Breast epithelium (tissue), 4 donors: ENCODE measurements around the gene OLFML2B. TPM values are rescaled to one million over a fixed set of nuclear protein-coding genes. Genes with fewer than 3 reads are reported as not detected.

Experiments
- DNase-seq, 2 donors: peaks; one replicate each; pipeline ENCODE4 v3.0.0-alpha.2; 2019; ENCODE audit warnings: low spot score in 2 of 2
- H3K27ac ChIP-seq, 2 donors: fragments of 200-600 bp; sonication (generic) in 1 of 2; one replicate each; pipeline ENCODE4 v1.5.1; 2016 to 2019; ENCODE audit warnings: mild to moderate bottlenecking in 1 of 2
- H3K27me3 ChIP-seq, 2 donors: fragments of 200-600 bp; sonication (generic) in 1 of 2; one replicate each; pipeline versions ENCODE4 v1.5.1 to v1.6.0; 2017 to 2019; ENCODE audit warnings: control low read depth in 1 of 2, mild to moderate bottlenecking in 1 of 2
- H3K36me3 ChIP-seq: fragments of 200-600 bp; one replicate; pipeline ENCODE4 v1.5.1; 2019
- H3K4me1 ChIP-seq, 2 donors: fragments of 200-600 bp; sonication (generic); one replicate each; pipeline ENCODE4 v1.5.1; 2016 to 2019; ENCODE audit warnings: control low read depth in 1 of 2
- H3K4me3 ChIP-seq, 3 donors: fragments of 200-600 bp; sonication (generic); 1 replicate in 2 of 3; 2 replicates in 1 of 3; pipeline ENCODE4 v1.5.1; 2016 to 2019; ENCODE audit warnings: mild to moderate bottlenecking in 3 of 3, moderate library complexity in 2 of 3
- H3K9me3 ChIP-seq, 2 donors: fragments of 200-600 bp; sonication (generic) in 1 of 2; one replicate each; pipeline ENCODE4 v1.5.1; 2016 to 2019; ENCODE audit warnings: control low read depth in 1 of 2
- POLR2A ChIP-seq: fragments of 450-650 bp; IDR thresholded peaks from one replicate; pipeline ENCODE4 v1.6.1; 2016; ENCODE audit warnings: antibody characterized with exemption, mild to moderate bottlenecking, moderate library complexity
- POLR2AphosphoS5 ChIP-seq, 3 donors: sonication (generic); formaldehyde crosslinking; IDR thresholded peaks; one replicate each; pipeline ENCODE4 v1.6.1; 2017; ENCODE audit warnings: antibody characterized with exemption in 3 of 3
- intact Hi-C: fragments of 100-400 bp; cut with DNase I; formaldehyde crosslinking; loops from one replicate; pipeline ENCODE4 v1.15.1; 2023; ENCODE audit warnings: low total_unique reads
- total RNA-seq, 3 donors: library from RNA; depleted of rRNA; stranded (reverse); fragments of >200 nt; gene quantifications; one replicate each; pipeline ENCODE4 v1.1.0, GENCODE V29; 2016
- TF ChIP-seq, protein P1 (sequence below), 3 donors: fragments of 450-650 bp; IDR thresholded peaks; one replicate each; pipeline ENCODE4 v1.5.1; 2016 to 2017; ENCODE audit warnings: antibody characterized with exemption in 3 of 3, mild to moderate bottlenecking in 3 of 3, moderate library complexity in 3 of 3

Gene OLFML2B
- total RNA-seq, 3 donors from 2014 or later, result 5.2 to 9.6 (median 7.3) TPM

DNA sequence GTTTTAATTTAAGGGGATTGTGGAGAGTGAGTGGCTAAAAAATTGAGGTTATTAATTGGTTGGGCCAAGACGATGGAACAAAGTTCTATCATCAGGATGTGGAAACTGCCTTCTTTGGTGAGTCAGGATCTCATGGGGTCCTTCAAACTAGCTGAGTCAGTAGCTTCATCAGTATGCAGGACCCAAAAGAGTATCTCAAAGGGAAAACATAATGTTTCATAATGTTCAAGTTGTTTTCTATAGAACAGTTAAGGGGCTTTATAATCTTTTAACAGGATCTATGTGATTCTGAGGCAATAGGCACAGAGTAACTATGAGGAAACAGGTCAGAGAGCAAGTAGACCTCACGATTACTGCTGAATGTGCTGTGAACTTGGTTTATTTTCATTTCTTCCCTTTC, 3.2 kb upstream of the OLFML2B start:
- Histone ChIP-seq H3K36me3 (no peaks in the 10 kb centered on the region), H3K27ac (no peak overlapping the region), H3K9me3 (no peaks in the 10 kb centered on the region), H3K4me3 (no peak overlapping the region), H3K4me1 (no peaks in the 10 kb centered on the region), H3K27me3 (peaks cover 0 to 5% of the 10 kb centered on the region in 2 donors)
- DNase-seq, result no peak
- TF ChIP-seq POLR2A (no peak), POLR2AphosphoS5 (IDR thresholded peaks at IDR 0.05) (no peak)
- TF ChIP-seq, protein P1, sequence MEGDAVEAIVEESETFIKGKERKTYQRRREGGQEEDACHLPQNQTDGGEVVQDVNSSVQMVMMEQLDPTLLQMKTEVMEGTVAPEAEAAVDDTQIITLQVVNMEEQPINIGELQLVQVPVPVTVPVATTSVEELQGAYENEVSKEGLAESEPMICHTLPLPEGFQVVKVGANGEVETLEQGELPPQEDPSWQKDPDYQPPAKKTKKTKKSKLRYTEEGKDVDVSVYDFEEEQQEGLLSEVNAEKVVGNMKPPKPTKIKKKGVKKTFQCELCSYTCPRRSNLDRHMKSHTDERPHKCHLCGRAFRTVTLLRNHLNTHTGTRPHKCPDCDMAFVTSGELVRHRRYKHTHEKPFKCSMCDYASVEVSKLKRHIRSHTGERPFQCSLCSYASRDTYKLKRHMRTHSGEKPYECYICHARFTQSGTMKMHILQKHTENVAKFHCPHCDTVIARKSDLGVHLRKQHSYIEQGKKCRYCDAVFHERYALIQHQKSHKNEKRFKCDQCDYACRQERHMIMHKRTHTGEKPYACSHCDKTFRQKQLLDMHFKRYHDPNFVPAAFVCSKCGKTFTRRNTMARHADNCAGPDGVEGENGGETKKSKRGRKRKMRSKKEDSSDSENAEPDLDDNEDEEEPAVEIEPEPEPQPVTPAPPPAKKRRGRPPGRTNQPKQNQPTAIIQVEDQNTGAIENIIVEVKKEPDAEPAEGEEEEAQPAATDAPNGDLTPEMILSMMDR (IDR thresholded peaks at IDR 0.05), result no peak
- intact Hi-C loops, result no loop called here

DNA sequence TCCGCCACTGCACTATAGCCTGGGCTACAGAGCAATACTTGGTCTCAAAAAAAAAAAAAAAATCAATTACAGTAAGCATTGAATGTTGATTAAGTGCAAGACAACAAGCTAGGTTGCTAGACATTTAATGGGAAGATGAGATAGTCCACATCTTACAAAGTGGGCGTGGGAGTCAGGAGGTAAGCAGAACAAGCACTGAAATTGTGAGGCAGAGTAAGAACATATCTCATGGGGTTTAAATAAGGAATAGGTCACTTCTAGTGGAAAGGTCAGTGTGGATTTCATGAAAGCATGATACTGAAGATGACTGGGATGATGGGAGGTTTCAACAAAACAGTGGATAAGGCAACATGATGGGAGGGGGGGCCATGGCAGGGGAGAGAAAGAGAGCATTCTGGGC, 1.9 kb upstream of the OLFML2B start:
- H3K36me3 ChIP-seq, result no peaks in the 10 kb centered on the region
- DNase-seq, result no peak
- H3K4me1 ChIP-seq, result no peaks in the 10 kb centered on the region
- H3K9me3 ChIP-seq, result no peaks in the 10 kb centered on the region
- TF ChIP-seq, protein P1 (IDR thresholded peaks at IDR 0.05), result no peak
- TF ChIP-seq POLR2A (no peak), POLR2AphosphoS5 (IDR thresholded peaks at IDR 0.05) (no peak)
- no peak overlapping the region for H3K27ac ChIP-seq
- intact Hi-C loops, result no loop called here
- no peak overlapping the region for H3K4me3 ChIP-seq
- peaks cover 0 to 5% of the 10 kb centered on the region in 2 donors for H3K27me3 ChIP-seq

DNA sequence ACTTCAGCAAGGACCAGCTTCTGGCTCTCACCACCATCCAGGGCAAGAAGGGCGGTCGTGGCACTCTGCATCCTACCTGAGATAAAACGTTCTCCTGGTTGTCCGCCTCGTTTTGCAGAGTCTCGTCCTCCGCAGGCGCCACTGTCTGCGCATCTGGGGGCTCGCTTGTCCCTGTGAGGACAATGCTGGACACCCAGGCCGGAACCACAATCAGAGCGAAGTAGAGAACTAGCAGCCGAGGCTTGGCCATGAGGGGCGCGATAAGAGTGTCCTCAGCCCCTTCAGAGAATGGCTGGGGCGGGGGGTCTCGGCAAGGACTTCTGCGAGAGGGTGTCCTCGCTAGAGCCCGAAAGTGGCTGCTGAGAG, 505 bp downstream of the OLFML2B start:
- peak overlapping the region; percentile 60 to 91 (median 69) for H3K4me3 ChIP-seq
- no peaks in the 10 kb centered on the region for H3K9me3 ChIP-seq
- H3K27me3 ChIP-seq, result peaks cover 0 to 5% of the 10 kb centered on the region in 2 donors
- H3K4me1 ChIP-seq, result no peaks in the 10 kb centered on the region
- no peak for TF ChIP-seq POLR2A
- no peak for TF ChIP-seq POLR2AphosphoS5 (IDR thresholded peaks at IDR 0.05)
- TF ChIP-seq, protein P1 (IDR thresholded peaks at IDR 0.05), result no peak
- no peaks in the 10 kb centered on the region for H3K36me3 ChIP-seq
- no peak for DNase-seq
- intact Hi-C loops, result no loop called here
- peak overlapping the region; percentile 40 to 74 for H3K27ac ChIP-seq

DNA sequence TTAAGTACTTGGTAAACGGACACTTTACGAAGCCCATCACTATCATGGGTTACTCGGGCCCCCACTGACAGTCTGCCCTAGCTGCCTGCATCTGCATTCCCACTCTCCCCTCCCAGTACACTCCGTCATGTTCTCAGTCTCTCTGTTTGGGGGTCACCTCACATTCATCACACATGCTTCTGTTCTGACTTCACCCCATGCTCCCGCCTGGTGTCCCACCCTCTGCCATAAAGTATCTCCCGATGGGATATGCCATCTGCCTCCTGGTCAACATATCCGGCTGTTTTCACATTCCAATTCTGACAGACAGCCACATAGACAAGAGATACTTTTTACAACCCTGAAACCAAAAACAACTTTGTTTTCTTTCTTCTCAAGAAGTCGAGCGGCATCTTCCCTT, 1.0 kb downstream of the OLFML2B start:
- Histone ChIP-seq H3K27me3 (peaks cover 0 to 5% of the 10 kb centered on the region in 2 donors), H3K27ac (no peak overlapping the region), H3K4me1 (no peaks in the 10 kb centered on the region), H3K36me3 (no peaks in the 10 kb centered on the region), H3K4me3 (peak overlapping the region; percentile 60 to 91 (median 69)), H3K9me3 (no peaks in the 10 kb centered on the region)
- DNase-seq, result no peak
- intact Hi-C loops, result no loop called here
- TF ChIP-seq, protein P1 (IDR thresholded peaks at IDR 0.05), result no peak
- TF ChIP-seq POLR2A (no peak), POLR2AphosphoS5 (IDR thresholded peaks at IDR 0.05) (no peak)

DNA sequence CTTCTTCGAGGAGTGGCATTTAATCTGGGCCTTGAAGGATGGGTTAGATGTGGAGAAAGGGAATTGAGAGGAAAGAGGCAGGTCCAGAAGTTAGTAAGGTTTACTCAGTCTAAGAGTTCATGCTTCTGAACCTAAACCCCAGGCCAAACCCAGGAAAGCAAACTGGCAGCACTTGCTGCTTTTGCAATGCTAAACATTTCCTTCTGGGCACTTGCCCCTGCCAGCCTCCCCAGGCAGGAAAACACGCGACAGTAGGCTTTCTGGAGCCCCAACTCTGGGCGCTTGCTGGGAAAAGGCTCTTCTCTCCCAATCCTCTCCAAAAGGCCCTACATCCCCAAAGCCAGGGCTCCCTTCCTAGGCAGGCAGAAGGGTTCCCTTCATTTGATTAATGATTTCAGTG, 2.5 kb downstream of the OLFML2B start:
- intact Hi-C loops, result no loop called here
- peak overlapping the region in 1 of 2 donors; percentile 19 for H3K27ac ChIP-seq
- H3K27me3 ChIP-seq, result no peaks in the 10 kb centered on the region
- TF ChIP-seq, protein P1 (IDR thresholded peaks at IDR 0.05), result no peak
- TF ChIP-seq POLR2A (no peak), POLR2AphosphoS5 (IDR thresholded peaks at IDR 0.05) (no peak)
- H3K4me1 ChIP-seq, result no peaks in the 10 kb centered on the region
- no peaks in the 10 kb centered on the region for H3K36me3 ChIP-seq
- no peak overlapping the region for H3K4me3 ChIP-seq
- H3K9me3 ChIP-seq, result no peaks in the 10 kb centered on the region
- DNase-seq, result no peak
